HCT116 (cell line): ENCODE measurements around the gene GFPT1.

Source experiments
- EZH2 ChIP-seq: fragments of 200-600 bp; sonication (generic); IDR thresholded peaks from 2 replicates; pipeline ENCODE4 v1.6.1; 2017; ENCODE audit warnings: antibody characterized with exemption, mixed run types
- JUND ChIP-seq: IDR thresholded peaks from 2 replicates; pipeline ENCODE4 v1.6.1; 2012
- POLR2AphosphoS5 ChIP-seq: IDR thresholded peaks from 2 replicates; pipeline ENCODE4 v1.6.1; 2011; ENCODE audit warnings: mild to moderate bottlenecking, low read depth, low read length, moderate library complexity
- RAD21 ChIP-seq: IDR thresholded peaks from 2 replicates; pipeline ENCODE4 v1.6.1; 2012; ENCODE audit warnings: low read depth, mild to moderate bottlenecking
- SRF ChIP-seq: IDR thresholded peaks from 2 replicates; pipeline ENCODE4 v1.6.1; 2012; ENCODE audit warnings: low read depth
- YY1 ChIP-seq: IDR thresholded peaks from 2 replicates; pipeline ENCODE4 v1.6.1; 2011; ENCODE audit warnings: low read length, low read depth, moderate library complexity, mild to moderate bottlenecking; ENCODE audit not compliant: insufficient replicate concordance; ENCODE audit errors: extremely low read depth
- TF ChIP-seq, protein P1 (sequence below), 3 experiments: fragments of 200-600 bp in 1 of 3; sonication (generic) in 1 of 3; IDR thresholded peaks in 2 of 3; conservative IDR thresholded peaks in 1 of 3; 2 replicates each; pipeline ENCODE4 v1.5.1; 2012 to 2017; ENCODE audit warnings: low read depth in 2 of 3, low read length in 2 of 3, antibody characterized with exemption in 1 of 3, borderline replicate concordance in 1 of 3, control low read depth in 1 of 3, mild to moderate bottlenecking in 1 of 3, mixed read lengths in 1 of 3, mixed run types in 1 of 3, moderate library complexity in 1 of 3; ENCODE audit not compliant: insufficient read depth in 1 of 3
- TF ChIP-seq, protein P2 (sequence below): IDR thresholded peaks from 2 replicates; pipeline ENCODE4 v1.6.1; 2012; ENCODE audit warnings: low read depth
- TF ChIP-seq, protein P3 (sequence below): IDR thresholded peaks from 2 replicates; pipeline ENCODE4 v1.6.1; 2012

DNA sequence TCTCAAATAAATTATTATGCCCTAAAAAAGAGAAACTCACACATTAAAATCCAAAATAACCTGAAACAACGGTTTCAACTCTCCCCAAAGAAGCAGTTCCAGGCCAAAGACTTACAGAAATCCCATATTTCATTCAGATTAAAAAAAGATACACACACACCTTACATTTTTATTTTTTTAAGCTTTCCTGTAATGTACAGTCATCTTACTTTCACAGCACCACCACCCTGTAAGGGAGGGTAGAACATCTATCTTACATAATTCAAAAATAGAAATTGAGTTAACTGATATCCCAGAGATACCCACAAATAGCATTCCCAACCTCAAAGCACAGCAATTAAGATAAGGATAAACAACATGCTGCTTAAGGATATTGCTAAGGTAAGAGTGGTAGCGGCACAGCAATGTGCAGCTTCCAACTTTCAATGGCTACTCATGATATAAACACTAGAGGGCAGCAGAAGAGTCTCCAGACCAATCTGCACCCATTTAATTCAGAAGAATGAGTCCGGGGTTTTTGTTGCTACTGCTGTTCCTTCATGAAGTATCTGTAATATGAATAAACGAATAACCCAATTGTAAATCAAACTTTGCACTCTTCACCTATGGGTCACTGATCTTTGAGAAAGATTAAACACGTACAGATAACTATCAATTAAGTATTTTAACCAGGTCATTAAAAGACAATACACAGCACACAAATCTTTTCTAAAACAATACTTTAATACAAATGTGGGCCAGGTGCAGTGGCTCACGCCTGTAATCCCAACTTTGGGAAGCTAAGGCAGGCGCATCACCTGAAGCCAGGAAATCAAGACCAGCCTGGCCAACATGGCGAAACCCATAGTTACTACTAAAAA is 11.3 kb downstream of the GFPT1 start:
- TF ChIP-seq, protein P1, sequence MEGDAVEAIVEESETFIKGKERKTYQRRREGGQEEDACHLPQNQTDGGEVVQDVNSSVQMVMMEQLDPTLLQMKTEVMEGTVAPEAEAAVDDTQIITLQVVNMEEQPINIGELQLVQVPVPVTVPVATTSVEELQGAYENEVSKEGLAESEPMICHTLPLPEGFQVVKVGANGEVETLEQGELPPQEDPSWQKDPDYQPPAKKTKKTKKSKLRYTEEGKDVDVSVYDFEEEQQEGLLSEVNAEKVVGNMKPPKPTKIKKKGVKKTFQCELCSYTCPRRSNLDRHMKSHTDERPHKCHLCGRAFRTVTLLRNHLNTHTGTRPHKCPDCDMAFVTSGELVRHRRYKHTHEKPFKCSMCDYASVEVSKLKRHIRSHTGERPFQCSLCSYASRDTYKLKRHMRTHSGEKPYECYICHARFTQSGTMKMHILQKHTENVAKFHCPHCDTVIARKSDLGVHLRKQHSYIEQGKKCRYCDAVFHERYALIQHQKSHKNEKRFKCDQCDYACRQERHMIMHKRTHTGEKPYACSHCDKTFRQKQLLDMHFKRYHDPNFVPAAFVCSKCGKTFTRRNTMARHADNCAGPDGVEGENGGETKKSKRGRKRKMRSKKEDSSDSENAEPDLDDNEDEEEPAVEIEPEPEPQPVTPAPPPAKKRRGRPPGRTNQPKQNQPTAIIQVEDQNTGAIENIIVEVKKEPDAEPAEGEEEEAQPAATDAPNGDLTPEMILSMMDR (IDR thresholded peaks at IDR 0.05 in 2 of 3, conservative IDR thresholded peaks at IDR 0.05 in 1 of 3; ENCODE audit: borderline replicate concordance in 1 of 3, insufficient read depth in 1 of 3, low read depth in 2 of 3, low read length in 2 of 3), result peak; percentile 53 to 80 (median 65); a peak in 5 of 6 replicates
- TF ChIP-seq SRF (no peak), RAD21 (peak; percentile 50), EZH2 (no peak), POLR2AphosphoS5 (no peak), YY1 (no peak), JUND (no peak)
- TF ChIP-seq, protein P2, sequence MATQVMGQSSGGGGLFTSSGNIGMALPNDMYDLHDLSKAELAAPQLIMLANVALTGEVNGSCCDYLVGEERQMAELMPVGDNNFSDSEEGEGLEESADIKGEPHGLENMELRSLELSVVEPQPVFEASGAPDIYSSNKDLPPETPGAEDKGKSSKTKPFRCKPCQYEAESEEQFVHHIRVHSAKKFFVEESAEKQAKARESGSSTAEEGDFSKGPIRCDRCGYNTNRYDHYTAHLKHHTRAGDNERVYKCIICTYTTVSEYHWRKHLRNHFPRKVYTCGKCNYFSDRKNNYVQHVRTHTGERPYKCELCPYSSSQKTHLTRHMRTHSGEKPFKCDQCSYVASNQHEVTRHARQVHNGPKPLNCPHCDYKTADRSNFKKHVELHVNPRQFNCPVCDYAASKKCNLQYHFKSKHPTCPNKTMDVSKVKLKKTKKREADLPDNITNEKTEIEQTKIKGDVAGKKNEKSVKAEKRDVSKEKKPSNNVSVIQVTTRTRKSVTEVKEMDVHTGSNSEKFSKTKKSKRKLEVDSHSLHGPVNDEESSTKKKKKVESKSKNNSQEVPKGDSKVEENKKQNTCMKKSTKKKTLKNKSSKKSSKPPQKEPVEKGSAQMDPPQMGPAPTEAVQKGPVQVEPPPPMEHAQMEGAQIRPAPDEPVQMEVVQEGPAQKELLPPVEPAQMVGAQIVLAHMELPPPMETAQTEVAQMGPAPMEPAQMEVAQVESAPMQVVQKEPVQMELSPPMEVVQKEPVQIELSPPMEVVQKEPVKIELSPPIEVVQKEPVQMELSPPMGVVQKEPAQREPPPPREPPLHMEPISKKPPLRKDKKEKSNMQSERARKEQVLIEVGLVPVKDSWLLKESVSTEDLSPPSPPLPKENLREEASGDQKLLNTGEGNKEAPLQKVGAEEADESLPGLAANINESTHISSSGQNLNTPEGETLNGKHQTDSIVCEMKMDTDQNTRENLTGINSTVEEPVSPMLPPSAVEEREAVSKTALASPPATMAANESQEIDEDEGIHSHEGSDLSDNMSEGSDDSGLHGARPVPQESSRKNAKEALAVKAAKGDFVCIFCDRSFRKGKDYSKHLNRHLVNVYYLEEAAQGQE, result no peak
- TF ChIP-seq, protein P3, sequence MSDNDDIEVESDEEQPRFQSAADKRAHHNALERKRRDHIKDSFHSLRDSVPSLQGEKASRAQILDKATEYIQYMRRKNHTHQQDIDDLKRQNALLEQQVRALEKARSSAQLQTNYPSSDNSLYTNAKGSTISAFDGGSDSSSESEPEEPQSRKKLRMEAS, result no peak
